GM21360 (cell line): ENCODE measurements around the gene POLD4.
"Not testable (repeated sequence)": the region's sequence is repeated elsewhere in the genome, so short reads cannot be mapped to it uniquely, and the experiment has no call there.

Source experiments
- ATAC-seq: cut with Tn5 transposase; IDR thresholded peaks from one replicate; pipeline ENCODE4 v1.9.1; 2021; ENCODE audit warnings: mild to moderate bottlenecking, moderate library complexity; ENCODE audit not compliant: unreplicated experiment

Gene POLD4

DNA sequence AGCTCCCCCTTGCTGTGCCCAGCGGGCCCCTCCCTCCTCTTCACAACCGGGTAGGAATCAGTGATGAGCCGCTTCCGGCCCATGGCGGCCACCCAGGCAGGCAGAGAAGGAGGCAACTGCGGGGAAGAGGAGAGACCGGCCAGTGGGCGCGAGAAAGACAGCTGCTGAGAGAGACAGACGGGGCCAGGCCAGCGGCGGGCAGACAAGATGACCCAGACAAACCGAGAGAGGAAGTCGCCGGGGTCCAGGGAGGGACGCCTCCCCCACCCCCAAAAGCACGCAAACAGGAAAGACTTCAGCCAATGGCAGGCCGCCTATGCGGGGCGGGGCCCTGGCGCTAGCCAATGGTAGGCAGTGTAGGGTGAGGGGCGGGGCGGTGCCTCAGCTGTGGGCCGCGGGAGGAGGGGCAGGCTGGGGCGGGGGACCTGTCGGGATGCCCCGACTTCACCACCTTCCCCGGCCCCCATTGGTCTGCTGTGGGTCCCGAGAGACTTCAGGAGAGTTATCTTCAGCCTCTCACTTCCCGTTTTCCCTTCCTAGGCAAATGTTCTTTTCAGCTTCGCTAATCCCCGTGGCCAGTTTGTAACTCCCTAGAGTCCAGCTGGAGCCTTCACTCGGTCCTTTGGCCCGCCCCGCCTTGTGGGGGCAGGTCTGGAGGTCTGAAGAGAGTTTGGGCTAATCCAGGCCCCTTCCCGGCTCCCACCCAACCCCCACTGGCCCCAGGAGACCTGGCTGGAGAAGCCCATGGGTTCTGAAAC lies at the start of gene POLD4:
Gene POLD4, minus strand, starts transcription at position 230 of the 758 bp plus-strand sequence. Its CDS starts 147 bp downstream, at position 83.
- ATAC-seq: peak; percentile 61

DNA sequence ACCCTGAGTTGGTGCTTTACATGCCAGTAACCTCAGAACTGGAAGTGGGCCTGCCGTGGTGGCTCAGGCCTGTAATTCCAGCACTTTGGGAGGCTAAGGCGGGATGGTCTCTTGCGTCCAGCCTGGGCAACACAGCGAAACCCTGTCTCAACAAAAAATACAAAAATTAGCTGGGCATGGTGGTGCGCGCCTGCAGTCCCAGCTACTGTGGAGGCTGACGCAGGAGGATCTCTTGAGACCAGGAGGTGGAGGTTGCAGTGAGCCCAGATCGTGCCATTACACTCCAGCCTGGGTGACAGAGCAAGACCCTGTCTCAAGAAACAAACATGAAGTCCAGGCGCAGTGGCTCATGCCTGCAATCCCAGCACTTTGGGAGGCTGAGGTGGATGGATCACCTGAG lies 49.7 kb upstream of the POLD4 start:
- not testable (repeated sequence) for ATAC-seq

DNA sequence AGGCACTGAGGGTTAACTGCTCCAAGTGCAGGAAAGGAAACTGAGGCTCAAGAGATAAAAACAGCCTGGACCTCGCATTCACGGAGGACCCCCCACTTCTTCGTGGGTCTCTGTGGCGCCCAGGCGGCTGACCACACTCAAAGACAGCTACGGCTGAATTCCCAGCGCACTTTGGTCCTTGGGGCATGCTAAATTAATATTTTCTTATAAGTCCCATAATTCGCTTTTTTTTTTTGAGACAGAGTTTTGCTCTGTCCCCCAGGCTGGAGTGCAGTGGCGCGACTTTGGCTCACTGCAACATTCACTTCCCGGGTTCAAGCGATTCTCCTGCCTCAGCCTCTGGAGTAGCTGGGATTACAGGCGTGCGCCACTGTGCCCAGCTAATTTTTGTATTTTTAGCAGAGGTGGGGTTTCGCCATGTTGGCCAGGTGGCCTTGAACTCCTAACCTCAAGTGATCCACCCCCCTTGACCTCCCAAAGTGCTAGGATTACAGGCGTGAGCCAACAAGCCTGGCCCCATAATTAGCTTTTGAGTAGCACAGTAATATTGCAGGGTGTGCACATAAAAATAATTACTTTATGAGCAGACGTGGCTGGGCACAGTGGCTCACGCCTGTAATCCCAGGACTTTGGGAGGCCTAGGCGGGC lies 49.0 kb upstream of the POLD4 start:
- ATAC-seq: not testable (repeated sequence)

DNA sequence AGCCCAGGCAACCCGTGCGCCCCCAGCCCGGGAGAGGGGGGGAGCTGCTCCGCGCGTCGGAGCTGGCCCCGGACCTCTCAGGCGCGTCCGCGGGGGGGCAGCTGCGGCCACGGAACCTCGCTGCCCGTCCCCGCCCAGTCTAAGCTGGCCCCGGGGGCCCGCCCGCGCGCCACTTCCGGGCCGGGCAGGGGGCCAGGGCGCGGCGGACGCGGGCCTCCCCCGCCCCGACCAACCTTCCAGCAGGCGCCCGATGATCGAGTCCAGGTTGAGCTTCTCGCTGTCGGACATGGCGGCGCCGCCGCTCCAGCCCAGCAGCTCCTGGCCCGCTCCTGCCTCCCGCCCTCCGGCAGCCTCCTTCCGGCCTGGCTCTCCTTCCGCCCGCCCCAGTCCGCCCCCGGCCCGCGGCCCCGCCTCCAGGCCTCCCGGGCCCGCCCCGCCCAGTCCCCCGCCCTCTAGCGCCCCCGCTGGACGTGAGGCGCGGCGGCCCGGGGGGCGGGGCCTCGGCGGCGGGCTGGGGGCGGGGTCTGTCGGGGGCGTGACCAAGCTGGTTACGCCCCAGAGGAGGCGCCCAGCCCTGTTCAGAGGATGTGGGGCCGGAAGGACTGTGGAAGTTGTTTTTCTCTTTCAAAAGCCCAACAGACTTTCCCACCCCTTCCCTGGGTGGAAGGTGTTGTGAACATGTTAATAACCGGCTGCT lies 48.3 kb upstream of the POLD4 start, which contains the start of gene PPP1CA:
Gene PPP1CA, minus strand, starts transcription at position 364 of the 697 bp plus-strand sequence. Its CDS starts 76 bp downstream, at position 288.
- ATAC-seq: peak; percentile 57

DNA sequence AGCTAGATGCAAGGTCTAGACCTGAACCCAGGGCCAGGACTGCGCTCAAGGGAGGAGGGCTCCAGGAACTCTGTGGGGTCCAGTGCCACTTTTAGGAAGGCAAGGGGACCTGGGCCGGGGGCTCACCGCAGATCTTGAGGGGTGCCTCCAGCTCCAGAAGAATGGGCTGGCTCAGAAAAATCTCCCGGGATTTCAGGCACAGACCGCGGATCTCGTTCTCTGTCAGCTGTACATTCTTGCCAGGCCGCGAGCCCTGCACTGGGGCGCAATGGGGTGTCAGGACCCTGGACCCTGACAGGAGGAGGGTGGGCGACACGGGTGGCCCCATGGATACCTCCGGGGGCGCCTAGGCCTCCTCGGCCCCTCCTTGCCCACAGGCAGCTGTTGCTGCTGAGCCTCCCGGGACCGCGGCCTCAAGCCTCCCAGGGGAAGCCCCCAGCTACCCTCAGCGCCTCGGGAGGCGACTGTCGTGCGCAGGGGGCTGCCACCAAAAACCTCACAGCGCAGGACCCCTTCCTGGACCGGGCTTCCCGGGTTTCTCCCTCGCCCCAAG lies 47.7 kb upstream of the POLD4 start:
- ATAC-seq: no peak

DNA sequence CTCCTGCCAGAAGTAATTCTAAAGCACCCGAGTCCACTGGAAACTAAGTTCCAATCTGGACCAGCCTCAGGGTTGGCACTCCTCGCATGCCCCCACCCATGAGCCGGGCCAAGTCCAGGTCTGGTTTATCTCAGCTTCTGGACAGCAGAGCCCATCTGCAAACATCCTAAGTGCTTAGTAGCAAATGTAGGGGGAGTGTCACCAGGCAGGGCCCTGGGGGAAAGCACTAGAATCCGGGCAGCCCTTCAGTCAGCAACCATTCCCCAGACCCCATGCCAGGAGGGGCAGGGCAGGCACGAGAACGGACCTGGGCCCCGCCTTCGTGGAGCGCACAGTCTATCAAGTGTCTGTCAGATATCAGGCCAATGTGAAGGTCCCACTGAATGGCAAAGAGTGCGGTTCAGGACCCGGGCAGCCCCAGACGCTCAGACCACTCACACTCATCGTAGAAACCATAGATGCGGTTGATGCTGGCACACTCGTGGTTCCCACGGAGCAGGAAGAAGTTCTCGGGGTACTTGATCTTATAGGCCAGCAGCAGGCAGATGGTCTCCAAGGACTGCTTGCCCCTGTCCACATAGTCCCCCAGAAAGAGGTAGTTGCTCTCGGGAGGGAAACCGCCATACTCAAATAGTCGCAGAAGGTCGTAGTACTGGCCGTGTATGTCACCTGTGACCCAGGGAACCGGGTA lies 47.0 kb upstream of the POLD4 start:
- ATAC-seq: no peak

DNA sequence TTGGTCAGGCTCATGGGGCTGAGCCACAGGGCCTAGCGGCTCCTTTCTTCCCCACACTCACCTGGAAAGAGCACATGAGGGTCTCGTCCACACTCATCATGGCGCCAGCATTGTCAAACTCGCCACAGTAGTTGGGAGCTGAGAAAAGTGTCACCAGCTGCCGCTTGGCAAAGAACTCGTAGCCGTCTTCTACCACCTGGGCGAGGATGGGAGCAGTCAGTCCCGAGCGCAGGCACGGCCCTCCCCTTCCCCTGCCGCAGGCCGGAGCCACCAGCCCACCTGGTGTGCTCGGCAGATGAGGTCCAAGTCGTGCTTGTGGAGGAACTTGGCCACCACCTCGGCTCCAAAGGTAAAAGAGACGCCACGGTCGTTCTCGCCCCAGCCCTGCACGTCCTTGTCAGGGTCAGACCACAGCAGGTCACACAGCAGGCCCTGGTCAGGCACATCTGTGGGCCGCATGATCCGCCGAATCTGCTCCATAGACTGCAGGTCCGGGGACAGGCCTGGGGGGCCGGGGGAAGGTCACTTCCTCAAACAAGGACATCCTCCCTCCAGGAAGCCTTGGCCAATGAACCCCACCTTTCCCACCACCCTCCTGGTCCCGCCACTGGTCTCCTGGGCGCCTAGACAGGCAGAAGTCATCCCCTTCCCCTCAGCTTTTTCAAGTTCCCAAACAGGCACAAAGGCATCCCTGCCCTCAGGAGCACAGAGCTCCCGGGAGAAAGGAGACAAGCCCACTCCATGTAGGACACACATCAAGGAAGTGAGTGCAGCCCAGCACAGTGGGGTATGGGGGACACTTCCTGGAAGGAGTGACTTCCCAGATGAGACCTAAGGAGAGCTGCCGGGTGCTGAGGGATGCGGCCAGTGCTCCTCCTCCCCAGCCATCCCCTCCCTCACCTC lies 45.6 kb upstream of the POLD4 start:
- no peak for ATAC-seq

DNA sequence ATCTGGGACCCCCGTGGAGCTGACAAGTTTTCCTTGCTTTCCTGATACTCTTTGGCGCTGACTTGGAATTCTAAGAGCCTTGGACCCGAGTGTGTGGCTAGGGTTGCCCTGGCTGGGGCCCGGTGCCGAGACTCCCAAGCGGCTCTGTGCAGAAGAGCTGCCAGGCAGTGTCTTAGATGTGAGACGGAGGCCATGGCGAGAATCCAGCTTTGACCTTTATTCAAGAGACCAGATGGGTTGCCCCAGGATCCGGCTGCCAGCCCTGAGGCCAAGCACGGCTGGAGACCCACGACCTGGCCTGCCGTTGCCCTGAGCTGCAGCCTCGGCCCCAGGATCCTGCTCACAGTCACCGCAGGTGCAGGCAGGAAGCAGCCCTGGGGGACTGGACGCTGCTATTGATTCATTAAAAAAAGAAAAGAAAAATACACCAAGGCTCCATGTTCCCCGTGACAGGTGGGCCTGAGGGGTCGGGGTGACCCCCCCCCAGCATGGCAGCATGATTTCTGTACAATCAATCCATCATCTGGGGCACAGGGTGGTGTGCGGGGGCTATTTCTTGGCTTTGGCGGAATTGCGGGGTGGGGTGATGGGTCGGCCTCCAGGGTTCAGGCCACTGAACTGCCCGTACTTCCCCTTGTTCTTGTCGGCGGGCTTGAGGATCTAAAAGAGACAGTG lies 44.8 kb upstream of the POLD4 start:
- ATAC-seq: no peak

DNA sequence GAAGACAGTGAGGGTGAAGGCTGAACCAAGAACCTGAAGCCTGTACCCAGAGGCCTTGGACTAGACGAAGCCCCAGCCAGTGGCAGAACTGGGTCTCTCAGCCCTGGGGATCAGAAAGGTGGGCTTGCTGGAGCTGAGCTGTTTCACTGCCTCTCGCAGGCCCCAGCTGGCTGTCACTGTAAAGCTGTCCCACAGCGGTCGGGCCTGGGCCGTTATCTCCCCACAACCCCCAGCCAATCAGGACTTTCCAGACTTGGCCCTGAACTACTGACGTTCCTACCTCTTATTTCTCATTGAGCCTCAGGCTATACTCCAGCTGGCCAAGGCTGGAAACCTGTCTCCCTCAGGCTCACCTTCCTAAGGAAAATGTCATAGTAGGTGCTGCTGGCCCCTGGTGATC lies 44.2 kb upstream of the POLD4 start:
- no peak for ATAC-seq

DNA sequence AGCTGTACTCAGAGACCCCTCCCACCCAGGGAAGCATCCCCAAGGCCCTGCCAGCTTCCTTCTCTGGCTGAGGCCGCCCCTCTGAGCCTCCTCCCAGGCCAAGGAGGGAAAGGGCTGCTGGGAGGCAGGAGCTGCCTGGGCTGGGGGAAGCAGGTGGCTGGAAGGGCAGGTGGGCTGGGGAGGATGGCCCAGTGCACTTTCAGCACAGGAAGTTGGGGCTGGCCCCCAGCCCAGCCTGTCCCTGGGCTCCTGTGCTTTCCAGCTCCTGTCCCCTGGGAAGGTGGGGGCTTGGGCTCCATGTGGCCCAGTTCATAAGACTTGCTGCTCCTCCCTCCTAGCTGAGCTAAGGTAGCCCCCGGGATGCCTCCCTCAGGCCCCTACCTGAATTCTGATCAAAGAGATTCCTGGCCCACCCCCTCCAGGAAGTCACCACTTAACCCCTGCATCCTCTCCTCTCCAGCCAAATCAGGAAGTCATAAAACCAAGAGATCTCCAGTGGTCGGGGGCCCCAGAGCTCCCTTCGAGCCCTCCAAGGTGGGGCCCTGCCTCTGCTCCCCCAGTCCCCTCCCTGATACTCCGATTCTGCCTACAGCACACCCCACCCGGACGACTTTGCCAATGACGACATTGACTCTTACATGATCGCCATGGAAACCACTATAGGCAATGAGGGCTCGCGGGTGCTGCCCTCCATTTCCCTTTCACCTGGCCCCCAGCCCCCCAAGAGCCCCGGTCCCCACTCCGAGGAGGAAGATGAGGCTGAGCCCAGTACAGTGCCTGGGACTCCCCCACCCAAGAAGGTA lies 43.4 kb upstream of the POLD4 start:
- no peak for ATAC-seq

DNA sequence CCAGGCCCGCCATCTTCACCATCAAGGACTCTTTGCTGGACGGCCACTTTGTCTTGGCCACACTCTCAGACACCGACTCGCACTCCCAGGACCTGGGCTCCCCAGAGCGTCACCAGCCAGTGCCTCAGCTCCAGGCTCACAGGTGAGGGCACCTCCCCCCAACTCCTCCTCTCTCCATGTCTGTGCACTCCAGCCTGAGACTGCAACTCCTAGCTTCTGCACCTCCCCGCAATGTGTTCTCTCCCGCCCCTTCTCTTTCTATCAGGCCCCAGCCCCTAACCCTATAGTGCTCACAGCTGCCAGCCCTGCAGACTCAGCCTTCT lies 42.9 kb upstream of the POLD4 start:
- ATAC-seq: no peak

DNA sequence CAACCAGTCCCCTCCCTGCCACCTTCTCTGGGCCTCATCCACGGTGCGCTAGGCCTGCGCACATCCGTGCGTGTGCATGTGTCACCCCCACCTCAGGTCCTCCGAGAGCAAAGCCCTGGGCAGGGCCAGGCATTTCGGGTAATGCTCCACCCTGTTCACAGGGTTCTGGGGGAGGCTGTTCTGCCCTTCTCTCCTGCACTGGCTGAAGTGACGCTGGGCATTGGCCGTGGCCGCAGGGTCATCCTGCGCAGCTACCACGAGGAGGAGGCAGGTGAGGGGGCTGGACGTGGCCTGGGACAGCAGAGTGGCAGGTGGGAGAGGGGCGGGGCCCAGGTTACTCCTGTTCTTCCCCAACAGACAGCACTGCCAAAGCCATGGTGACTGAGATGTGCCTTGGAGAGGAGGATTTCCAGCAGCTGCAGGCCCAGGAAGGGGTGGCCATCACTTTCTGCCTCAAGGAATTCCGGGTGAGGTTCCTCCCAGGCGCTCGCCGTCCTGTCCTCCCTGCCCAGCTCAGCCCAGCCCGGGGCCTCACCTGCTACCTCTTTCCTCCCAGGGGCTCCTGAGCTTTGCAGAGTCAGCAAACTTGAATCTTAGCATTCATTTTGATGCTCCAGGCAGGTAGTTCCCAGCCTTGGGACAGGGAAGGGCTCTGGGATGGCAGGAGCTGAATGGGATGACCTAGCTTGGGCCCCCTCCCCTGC lies 42.4 kb upstream of the POLD4 start:
- no peak for ATAC-seq

DNA sequence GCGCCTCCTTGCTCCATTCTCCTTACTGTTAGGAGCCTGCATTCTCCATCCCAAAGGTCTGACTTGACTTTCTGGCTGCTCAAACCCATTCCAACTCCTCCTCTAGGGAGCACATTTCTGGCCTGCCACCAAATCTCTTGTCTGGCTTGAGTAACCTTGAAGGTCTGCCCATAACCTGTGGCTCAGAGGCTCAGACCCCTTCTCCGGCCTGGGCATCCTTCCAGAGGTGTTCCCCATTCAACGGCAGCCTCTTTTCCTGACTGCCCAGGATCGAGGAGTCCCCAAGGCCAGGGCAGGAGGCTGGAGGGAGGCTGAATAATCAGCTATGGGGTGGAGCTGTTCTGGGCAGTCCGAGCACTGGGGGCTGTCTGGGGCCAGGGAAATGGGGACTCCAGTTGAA lies 40.6 kb upstream of the POLD4 start:
- ATAC-seq: no peak

DNA sequence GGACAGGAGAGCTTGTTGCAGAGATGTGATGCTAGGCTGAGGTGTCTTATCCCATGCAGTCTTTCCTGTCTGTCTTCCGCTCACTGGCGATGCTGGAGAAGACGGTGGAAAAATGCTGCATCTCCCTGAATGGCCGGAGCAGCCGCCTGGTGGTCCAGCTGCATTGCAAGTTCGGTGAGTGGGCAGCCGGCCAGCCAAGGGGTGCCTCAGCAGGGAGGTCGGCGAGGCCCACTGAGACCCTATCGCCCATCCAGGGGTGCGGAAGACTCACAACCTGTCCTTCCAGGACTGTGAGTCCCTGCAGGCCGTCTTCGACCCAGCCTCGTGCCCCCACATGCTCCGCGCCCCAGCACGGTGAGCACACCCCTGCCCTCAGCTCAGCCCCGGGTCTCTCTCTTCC lies 40.1 kb upstream of the POLD4 start:
- ATAC-seq: no peak

DNA sequence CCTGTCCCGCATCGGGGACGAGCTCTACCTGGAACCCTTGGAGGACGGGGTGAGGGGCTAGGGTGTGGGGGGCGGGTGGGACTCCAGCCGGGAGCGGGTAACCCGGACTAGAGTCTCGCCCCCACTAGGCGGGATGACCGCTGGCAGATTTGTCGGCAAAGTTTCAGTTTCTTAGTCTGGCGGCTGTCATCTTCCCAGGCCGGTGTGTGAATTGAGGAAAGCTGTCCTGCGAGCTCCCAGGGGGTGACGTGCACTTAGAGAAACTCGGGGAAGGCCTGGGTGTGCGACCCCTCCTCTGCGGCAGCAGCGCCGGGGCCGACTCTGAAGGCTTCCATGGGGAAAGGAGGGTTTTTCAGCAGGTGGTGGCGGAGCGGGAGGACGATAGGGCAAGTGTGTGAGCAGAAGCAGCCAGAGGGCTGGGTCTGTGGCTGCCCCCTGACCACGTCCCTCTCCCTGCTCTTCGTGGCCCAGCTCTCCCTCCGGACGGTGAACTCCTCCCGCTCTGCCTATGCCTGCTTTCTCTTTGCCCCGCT lies 38.9 kb upstream of the POLD4 start:
- ATAC-seq: peak; percentile 10

DNA sequence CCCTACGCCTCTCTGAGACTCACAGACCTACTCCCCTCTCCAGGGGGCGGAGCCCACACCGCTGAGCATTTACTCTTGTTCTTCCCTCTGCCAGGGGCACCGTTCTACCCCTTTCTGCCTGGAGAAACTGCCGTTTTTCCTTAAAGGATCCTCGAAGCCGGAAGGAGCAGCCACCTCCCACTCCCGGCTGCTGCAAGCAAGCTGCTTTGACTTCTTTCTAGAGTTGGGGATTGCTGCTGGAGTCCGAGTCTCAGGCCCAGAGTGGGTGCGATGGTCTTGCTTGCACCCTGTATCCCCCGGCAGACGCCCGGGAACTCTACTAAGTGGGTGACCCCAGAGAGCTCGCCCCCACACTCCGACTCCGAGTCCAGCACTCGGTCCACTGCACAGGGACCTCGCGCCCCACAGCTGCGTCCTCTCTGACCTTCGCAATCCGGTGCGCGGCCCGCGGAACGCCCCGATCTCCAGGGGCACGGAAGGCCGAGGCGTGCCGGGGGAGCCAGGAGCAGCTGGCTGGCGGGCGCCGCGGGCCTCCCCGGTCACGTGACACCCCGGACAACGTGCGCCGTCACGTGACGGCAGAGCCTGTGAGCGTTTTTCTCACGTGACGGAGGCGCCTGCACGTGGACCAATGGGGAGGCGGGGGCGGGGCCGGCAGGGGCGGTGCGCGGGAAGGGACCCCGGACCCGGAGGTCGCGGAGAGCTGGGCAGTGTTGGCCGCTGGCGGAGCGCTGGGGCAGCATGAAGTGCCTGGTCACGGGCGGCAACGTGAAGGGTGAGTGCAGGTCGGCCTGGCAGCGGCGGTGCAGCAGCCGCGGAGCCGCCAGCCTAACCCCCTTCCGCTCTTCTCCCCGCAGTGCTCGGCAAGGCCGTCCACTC lies 38.2 kb upstream of the POLD4 start, which contains the start of gene RAD9A:
Gene RAD9A, plus strand, starts transcription at position 683 of the 879 bp plus-strand sequence. Its CDS starts 59 bp downstream, at position 742.
- ATAC-seq: peak; percentile 50

DNA sequence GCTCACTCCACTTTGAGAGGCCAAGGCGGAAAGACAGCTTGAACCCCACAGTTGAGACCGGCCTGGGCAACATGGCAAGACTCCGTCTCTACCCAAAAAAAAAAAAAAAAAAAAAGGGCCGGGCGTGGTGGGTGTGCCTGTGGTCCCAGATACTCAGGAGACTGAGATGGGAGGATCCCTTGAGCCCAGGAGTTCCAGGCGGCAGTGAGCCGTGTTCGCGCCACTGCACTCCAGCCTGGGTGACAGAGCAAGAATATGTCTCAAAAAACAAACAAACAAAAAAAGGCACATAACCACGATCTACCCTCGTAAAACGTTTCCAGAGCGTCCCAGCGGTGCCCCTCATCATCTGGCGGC lies 37.6 kb upstream of the POLD4 start:
- ATAC-seq: no peak
